Activated T-cell treated with anti-CD3 and anti-CD28 coated beads, Interleukin-2, amount 50 U/mL, for 72 hours (primary cell): ENCODE data around the gene ARL6IP5. TPM values are rescaled to one million over a fixed set of nuclear protein-coding genes. Genes with fewer than 3 reads are reported as not detected.

Experiments
- total RNA-seq, 2 donors: library from RNA; stranded (reverse); gene quantifications; one replicate each; pipeline ENCODE4 v1.2.3, GENCODE V29; 2022

The ARL6IP5 gene
- total RNA-seq, 2 donors from 2014 or later, result 93.1 to 106 TPM

Other genes with a start within 250 kb of the ARL6IP5 start
- not detected for gene TAFA4, start 152.4 kb upstream of the ARL6IP5 start, total RNA-seq
- gene EOGT, start 71.3 kb upstream of the ARL6IP5 start, total RNA-seq, result 10 to 100 TPM; 16.8 to 23.7 TPM
- 10 to 100 TPM; 32.2 to 41.9 TPM for gene TMF1, start 32.6 kb upstream of the ARL6IP5 start, total RNA-seq
- 10 to 100 TPM; 81.5 to 95.3 TPM for gene UBA3, start 4.6 kb upstream of the ARL6IP5 start, total RNA-seq
- not detected for gene LMOD3, start 37.7 kb downstream of the ARL6IP5 start, total RNA-seq